Measurements from ENCODE around the gene CPNE8.

Gene CPNE8

DNA sequence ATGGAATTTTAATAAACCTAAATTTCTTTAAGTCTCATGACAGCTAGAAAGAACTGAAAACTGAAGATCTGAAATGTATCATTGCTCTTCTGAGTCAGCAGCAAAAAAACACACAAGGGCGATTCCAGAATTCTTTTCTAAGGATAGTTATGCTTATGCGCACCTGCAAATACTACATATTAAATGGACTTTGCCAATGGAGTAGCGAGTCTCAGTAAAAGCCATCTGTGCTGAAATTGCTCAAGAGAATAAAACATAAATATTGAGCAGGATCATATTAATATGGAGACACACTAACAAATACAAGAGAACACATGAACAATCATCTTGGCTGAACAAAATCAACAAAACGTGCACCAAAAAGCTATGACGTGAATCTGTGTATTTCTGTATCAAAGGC is 73.7 kb downstream of the CPNE8 start:
- H2AFZ ChIP-seq (ENCODE audit: low read length) = no peak overlapping the region
- DNase-seq (ENCODE audit: low spot score) = no peak

DNA sequence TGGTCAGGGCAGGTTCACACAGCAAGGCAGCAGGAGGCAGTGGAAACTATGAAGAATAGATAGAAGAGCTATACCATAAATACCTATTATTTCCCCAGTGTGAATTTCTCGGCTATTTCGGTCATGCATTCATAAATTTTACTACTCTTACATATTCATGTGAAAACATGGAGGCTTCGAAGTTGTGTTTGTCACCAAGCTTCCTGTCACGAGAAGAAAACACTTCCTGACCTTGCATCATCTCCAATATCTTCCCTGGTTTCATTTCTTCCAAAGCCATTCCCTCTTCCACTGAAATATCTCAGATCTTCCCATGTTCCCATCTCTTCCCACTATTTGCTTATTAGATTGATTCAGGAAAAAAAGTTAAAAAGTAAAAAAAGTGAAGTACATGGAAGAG is 80.4 kb downstream of the CPNE8 start:
- no peak overlapping the region for H2AFZ ChIP-seq (ENCODE audit: low read length)
- no peak overlapping the region for H3K4me3 ChIP-seq (ENCODE audit: low read length in 2 of 2)

More for the DNA sequence above, 73.7 kb downstream of the CPNE8 start:
- H2BK5ac ChIP-seq (ENCODE audit: low read length) = no peak overlapping the region
- H3K14ac ChIP-seq (ENCODE audit: low read length) = no peak overlapping the region
- no peak overlapping the region for H3K27ac ChIP-seq (replicated peaks; ENCODE audit: low read length)
- H3K36me3 ChIP-seq (replicated peaks in 1 of 2; ENCODE audit: control insufficient read depth in 2 of 2, insufficient read depth in 2 of 2, low read length in 2 of 2) = no peaks in the 10 kb centered on the region
- H2BK15ac ChIP-seq (ENCODE audit: low read length) = no peak overlapping the region
- H3K9ac ChIP-seq (ENCODE audit: low read depth, low read length, poor library complexity) = no peak overlapping the region
- H3K27me3 ChIP-seq (ENCODE audit: control insufficient read depth in 3 of 3, insufficient read depth in 3 of 3, low read depth in 1 of 3, low read length in 3 of 3) = no peaks in the 10 kb centered on the region
- H3K23ac ChIP-seq (ENCODE audit: low read depth, low read length, poor library complexity) = no peak overlapping the region
- no CpG with 5 or more reads among the region's 5 CpGs for WGBS, 2 donors (ENCODE audit: extremely low coverage in 2 of 2, insufficient read length in 2 of 2, insufficient replicate concordance in 1 of 2)
- no peak overlapping the region for H3K4me3 ChIP-seq (ENCODE audit: low read length in 2 of 2)
- no peak overlapping the region for H2AK5ac ChIP-seq (ENCODE audit: low read depth, low read length)
- no peaks in the 10 kb centered on the region for H3K79me1 ChIP-seq (ENCODE audit: low read depth, low read length)
- no peak overlapping the region for H3K18ac ChIP-seq (ENCODE audit: low read length)
- H3K4me2 ChIP-seq (ENCODE audit: insufficient read depth, low read length, poor library complexity, severe bottlenecking) = no peak overlapping the region
- H2BK120ac ChIP-seq (ENCODE audit: low read depth, low read length) = no peak overlapping the region
- no peak overlapping the region for H3K4ac ChIP-seq (ENCODE audit: low read length)
- peaks cover 0 to 1% of the 10 kb centered on the region in 2 donors for H3K4me1 ChIP-seq (ENCODE audit: control insufficient read depth in 2 of 2, insufficient read depth in 1 of 2, low read depth in 1 of 2, low read length in 2 of 2)
- no peak overlapping the region for H4K91ac ChIP-seq (ENCODE audit: low read depth, low read length, poor library complexity)
- H4K8ac ChIP-seq (ENCODE audit: low read depth, low read length) = no peak overlapping the region
- no peak overlapping the region for H2BK12ac ChIP-seq (ENCODE audit: low read length)
- no peaks in the 10 kb centered on the region for H3K9me3 ChIP-seq (replicated peaks in 1 of 2; ENCODE audit: control insufficient read depth in 2 of 2, insufficient read depth in 1 of 2, low read depth in 1 of 2, low read length in 2 of 2)

DNA sequence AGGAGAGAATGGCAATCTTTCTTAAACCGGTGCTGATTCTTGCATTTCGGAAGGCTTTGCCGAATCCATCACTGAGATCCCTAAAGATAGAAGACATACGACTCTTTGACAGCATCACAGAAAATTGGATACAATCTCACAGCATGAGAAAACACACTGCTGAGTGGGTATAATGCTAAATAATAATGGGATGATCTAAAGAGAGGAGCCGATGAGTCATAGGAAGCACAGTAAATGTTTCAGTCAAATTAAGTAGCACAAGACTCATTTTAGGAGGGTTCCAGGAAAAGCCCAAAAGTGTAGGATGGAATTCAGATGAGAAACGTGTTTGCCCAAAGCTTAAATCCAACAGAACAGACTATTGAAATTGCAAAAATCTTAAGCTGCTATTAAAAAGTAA is 81.7 kb downstream of the CPNE8 start:
- Histone ChIP-seq H3K9ac (ENCODE audit: low read depth, low read length, poor library complexity) (no peak overlapping the region), H3K14ac (ENCODE audit: low read length) (no peak overlapping the region), H3K4me1 (ENCODE audit: control insufficient read depth in 2 of 2, insufficient read depth in 1 of 2, low read depth in 1 of 2, low read length in 2 of 2) (peaks cover 0 to 2% of the 10 kb centered on the region in 2 donors), H3K4me3 (ENCODE audit: low read length in 2 of 2) (no peak overlapping the region), H3K4me2 (ENCODE audit: insufficient read depth, low read length, poor library complexity, severe bottlenecking) (no peak overlapping the region), H2BK5ac (ENCODE audit: low read length) (no peak overlapping the region), H3K18ac (ENCODE audit: low read length) (no peak overlapping the region), H2BK120ac (ENCODE audit: low read depth, low read length) (no peak overlapping the region), H3K79me1 (ENCODE audit: low read depth, low read length) (no peaks in the 10 kb centered on the region), H2AK5ac (ENCODE audit: low read depth, low read length) (no peak overlapping the region), H3K4ac (ENCODE audit: low read length) (no peak overlapping the region), H4K91ac (ENCODE audit: low read depth, low read length, poor library complexity) (no peak overlapping the region), H3K9me3 (replicated peaks in 1 of 2; ENCODE audit: control insufficient read depth in 2 of 2, insufficient read depth in 1 of 2, low read depth in 1 of 2, low read length in 2 of 2) (no peaks in the 10 kb centered on the region), H3K36me3 (replicated peaks in 1 of 2; ENCODE audit: control insufficient read depth in 2 of 2, insufficient read depth in 2 of 2, low read length in 2 of 2) (no peaks in the 10 kb centered on the region), H4K8ac (ENCODE audit: low read depth, low read length) (no peak overlapping the region), H2BK12ac (ENCODE audit: low read length) (no peak overlapping the region), H3K23ac (ENCODE audit: low read depth, low read length, poor library complexity) (no peak overlapping the region), H2AFZ (ENCODE audit: low read length) (peak overlapping the region; percentile 8), H3K27me3 (ENCODE audit: control insufficient read depth in 3 of 3, insufficient read depth in 3 of 3, low read depth in 1 of 3, low read length in 3 of 3) (no peaks in the 10 kb centered on the region), H2BK15ac (ENCODE audit: low read length) (no peak overlapping the region), H3K27ac (replicated peaks; ENCODE audit: low read length) (no peak overlapping the region)
- WGBS, 2 donors (ENCODE audit: extremely low coverage in 2 of 2, insufficient read length in 2 of 2, insufficient replicate concordance in 1 of 2) = no CpG with 5 or more reads among the region's 6 CpGs
- DNase-seq (ENCODE audit: low spot score) = no peak

More for the DNA sequence above, 80.4 kb downstream of the CPNE8 start:
- Histone ChIP-seq H3K4me1 (ENCODE audit: control insufficient read depth in 2 of 2, insufficient read depth in 1 of 2, low read depth in 1 of 2, low read length in 2 of 2) (peaks cover 0 to 4% of the 10 kb centered on the region in 2 donors), H2BK15ac (ENCODE audit: low read length) (no peak overlapping the region), H3K79me1 (ENCODE audit: low read depth, low read length) (no peaks in the 10 kb centered on the region), H3K4ac (ENCODE audit: low read length) (no peak overlapping the region), H4K8ac (ENCODE audit: low read depth, low read length) (no peak overlapping the region), H3K27me3 (ENCODE audit: control insufficient read depth in 3 of 3, insufficient read depth in 3 of 3, low read depth in 1 of 3, low read length in 3 of 3) (no peaks in the 10 kb centered on the region), H3K9ac (ENCODE audit: low read depth, low read length, poor library complexity) (no peak overlapping the region), H2AK5ac (ENCODE audit: low read depth, low read length) (no peak overlapping the region), H4K91ac (ENCODE audit: low read depth, low read length, poor library complexity) (no peak overlapping the region), H3K18ac (ENCODE audit: low read length) (no peak overlapping the region), H3K23ac (ENCODE audit: low read depth, low read length, poor library complexity) (no peak overlapping the region), H2BK120ac (ENCODE audit: low read depth, low read length) (no peak overlapping the region), H2BK5ac (ENCODE audit: low read length) (no peak overlapping the region), H3K9me3 (replicated peaks in 1 of 2; ENCODE audit: control insufficient read depth in 2 of 2, insufficient read depth in 1 of 2, low read depth in 1 of 2, low read length in 2 of 2) (no peaks in the 10 kb centered on the region), H3K27ac (replicated peaks; ENCODE audit: low read length) (no peak overlapping the region), H3K4me2 (ENCODE audit: insufficient read depth, low read length, poor library complexity, severe bottlenecking) (no peak overlapping the region), H3K14ac (ENCODE audit: low read length) (no peak overlapping the region), H2BK12ac (ENCODE audit: low read length) (no peak overlapping the region), H3K36me3 (replicated peaks in 1 of 2; ENCODE audit: control insufficient read depth in 2 of 2, insufficient read depth in 2 of 2, low read length in 2 of 2) (no peaks in the 10 kb centered on the region)
- whole genome bisulfite sequencing, 2 donors (ENCODE audit: extremely low coverage in 2 of 2, insufficient read length in 2 of 2, insufficient replicate concordance in 1 of 2) = no CpG with 5 or more reads among the region's 4 CpGs
- DNase-seq (ENCODE audit: low spot score) = no peak

DNA sequence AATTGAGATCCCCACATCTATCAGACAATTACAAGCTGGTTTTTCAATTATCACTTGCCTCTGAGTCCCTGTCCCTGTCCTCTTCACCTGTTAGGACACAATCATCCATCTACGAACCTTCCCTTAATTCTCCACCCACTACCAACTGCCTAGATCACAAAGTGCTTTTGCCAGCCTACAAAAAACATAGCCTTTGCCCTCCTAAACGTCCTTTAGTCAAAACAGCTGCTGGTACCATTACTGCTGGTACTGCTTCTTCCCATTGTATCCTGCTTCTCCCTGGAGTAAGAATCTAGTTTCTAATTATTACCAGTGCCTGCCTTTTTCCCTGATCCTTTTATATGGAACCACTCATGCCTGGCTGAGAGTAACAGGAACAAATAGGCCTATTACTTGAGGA is 82.1 kb downstream of the CPNE8 start:
- Histone ChIP-seq H4K91ac (ENCODE audit: low read depth, low read length, poor library complexity) (no peak overlapping the region), H3K79me1 (ENCODE audit: low read depth, low read length) (no peaks in the 10 kb centered on the region), H3K9me3 (replicated peaks in 1 of 2; ENCODE audit: control insufficient read depth in 2 of 2, insufficient read depth in 1 of 2, low read depth in 1 of 2, low read length in 2 of 2) (no peaks in the 10 kb centered on the region), H2BK5ac (ENCODE audit: low read length) (no peak overlapping the region), H3K27ac (replicated peaks; ENCODE audit: low read length) (no peak overlapping the region), H3K4ac (ENCODE audit: low read length) (no peak overlapping the region), H3K4me1 (ENCODE audit: control insufficient read depth in 2 of 2, insufficient read depth in 1 of 2, low read depth in 1 of 2, low read length in 2 of 2) (peaks cover 0 to 2% of the 10 kb centered on the region in 2 donors), H3K4me3 (ENCODE audit: low read length in 2 of 2) (no peak overlapping the region), H3K27me3 (ENCODE audit: control insufficient read depth in 3 of 3, insufficient read depth in 3 of 3, low read depth in 1 of 3, low read length in 3 of 3) (no peaks in the 10 kb centered on the region), H2BK12ac (ENCODE audit: low read length) (no peak overlapping the region), H3K36me3 (replicated peaks in 1 of 2; ENCODE audit: control insufficient read depth in 2 of 2, insufficient read depth in 2 of 2, low read length in 2 of 2) (no peaks in the 10 kb centered on the region), H2BK120ac (ENCODE audit: low read depth, low read length) (no peak overlapping the region), H3K14ac (ENCODE audit: low read length) (no peak overlapping the region), H3K23ac (ENCODE audit: low read depth, low read length, poor library complexity) (no peak overlapping the region), H2AFZ (ENCODE audit: low read length) (peak overlapping the region; percentile 8), H3K4me2 (ENCODE audit: insufficient read depth, low read length, poor library complexity, severe bottlenecking) (no peak overlapping the region), H3K9ac (ENCODE audit: low read depth, low read length, poor library complexity) (no peak overlapping the region), H4K8ac (ENCODE audit: low read depth, low read length) (no peak overlapping the region), H2BK15ac (ENCODE audit: low read length) (no peak overlapping the region), H3K18ac (ENCODE audit: low read length) (no peak overlapping the region), H2AK5ac (ENCODE audit: low read depth, low read length) (no peak overlapping the region)
- no peak for DNase-seq (ENCODE audit: low spot score)
- no CpG with 5 or more reads among the region's 2 CpGs for WGBS, 2 donors (ENCODE audit: extremely low coverage in 2 of 2, insufficient read length in 2 of 2, insufficient replicate concordance in 1 of 2)
